ENCODE results near the gene APOL5.

The APOL5 gene

DNA sequence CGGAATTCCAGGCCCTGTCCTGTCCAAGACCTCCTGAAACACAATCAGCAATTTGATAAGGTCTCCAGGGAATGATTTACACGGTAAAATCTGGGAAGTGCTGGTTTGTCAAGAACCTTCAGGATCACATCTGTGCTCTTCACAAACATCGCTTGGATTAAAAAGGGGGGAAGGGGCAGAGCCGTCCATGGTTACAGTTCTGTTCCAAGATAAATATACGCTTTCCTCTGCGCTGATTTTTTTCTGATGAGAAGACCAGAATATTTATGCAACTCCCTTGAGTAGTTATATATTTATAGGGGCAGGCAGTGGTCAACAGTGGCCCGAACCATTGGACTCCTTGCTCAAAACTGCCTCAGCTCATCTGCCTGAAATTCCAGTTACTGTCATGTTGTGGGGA lies 9.2 kb upstream of the APOL5 start:
- in situ Hi-C loops (cut with HindIII; ENCODE audit: low sequenced_read_pairs), result no loop called here

DNA sequence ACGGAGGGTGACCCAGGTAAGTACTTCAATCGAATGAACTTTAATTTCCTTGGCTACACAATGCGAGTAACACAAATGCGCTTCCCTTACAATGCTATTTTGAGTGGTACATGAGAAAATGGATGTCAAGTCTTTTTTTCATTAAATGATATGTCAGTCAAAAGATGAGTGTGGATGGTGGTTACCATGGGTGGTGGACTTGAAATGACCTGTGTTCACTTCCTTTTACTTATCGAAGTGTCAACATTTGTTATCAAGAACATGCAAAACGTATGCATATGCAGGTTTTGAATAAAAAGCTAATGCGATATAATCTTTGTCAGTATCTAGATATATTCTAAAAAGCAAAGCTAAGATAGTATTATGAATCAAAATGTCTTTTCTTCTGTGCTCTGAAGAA lies 8.8 kb upstream of the APOL5 start:
- in situ Hi-C loops (cut with HindIII; ENCODE audit: low sequenced_read_pairs), result no loop called here

DNA sequence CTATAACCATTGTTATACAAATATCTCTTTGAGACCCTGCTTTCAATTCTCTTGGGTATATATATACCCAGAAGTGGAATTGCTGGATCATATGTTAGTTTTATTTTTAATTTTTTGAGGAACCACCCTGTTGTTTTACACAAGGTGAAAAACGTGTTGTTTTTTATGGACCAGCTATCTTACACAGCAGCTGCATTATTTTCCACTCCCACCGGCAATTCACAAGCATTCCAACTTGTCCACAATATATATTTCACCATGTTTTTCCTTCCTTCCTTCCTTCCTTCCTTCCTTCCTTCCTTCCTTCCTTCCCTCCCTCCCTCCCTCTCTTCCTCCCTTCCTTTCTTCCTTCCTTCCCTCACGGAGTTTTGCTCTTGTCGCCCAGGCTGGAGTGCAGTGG lies 6.3 kb upstream of the APOL5 start:
- in situ Hi-C loops (cut with HindIII; ENCODE audit: low sequenced_read_pairs), result no loop called here

DNA sequence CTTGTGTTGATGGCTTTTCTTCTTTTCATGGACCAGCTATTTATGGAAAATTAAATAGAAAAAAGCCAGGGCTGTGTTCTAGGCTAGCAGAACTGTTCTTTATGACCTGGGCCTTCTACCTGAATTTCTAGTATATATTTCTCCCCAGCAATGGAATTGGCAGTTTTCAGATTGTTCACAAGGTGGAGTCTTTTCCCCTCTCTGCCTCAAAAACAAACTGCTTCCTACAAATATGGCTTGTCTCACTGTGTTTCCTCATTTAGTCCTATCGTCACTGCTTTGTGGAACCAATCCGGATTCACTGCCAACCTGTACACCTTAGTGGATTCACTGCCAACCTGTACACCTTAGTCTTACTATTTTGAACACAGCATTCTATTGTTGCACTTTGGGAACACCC lies 5.0 kb upstream of the APOL5 start:
- in situ Hi-C loops (cut with HindIII; ENCODE audit: low sequenced_read_pairs), result no loop called here

DNA sequence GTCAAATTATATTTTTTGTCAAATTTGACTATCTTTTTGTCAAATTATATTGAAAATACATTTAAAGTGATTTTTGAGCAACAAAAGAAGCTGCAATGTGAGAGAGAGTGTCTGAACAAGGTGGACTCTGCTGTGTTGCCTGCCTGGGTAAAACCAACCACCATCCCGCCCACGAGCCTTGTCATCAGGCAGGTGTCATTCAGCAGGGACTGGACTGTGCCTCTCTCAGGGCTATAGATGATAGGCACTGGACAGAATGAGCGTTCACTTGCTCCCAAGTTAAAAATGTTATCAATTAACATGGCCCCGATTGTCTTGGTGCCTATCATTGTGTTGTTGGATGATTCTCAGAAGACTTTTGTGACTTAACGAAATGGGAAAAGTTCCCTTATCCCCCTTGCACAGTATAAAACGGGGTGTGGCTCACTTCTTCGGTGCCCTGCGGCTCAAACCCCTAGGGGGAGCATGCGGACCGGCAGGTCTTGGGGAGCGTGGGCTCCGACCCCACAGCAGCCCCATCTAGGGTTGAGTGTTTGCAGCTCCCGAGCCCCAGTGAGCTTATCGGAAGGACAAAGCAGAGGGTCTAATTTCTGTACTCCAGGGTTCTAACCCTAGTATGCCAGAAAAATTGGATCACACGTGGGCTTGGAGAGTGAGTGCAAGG lies 1.7 kb downstream of the APOL5 start:
- in situ Hi-C loops (cut with HindIII; ENCODE audit: low sequenced_read_pairs), result no loop called here

DNA sequence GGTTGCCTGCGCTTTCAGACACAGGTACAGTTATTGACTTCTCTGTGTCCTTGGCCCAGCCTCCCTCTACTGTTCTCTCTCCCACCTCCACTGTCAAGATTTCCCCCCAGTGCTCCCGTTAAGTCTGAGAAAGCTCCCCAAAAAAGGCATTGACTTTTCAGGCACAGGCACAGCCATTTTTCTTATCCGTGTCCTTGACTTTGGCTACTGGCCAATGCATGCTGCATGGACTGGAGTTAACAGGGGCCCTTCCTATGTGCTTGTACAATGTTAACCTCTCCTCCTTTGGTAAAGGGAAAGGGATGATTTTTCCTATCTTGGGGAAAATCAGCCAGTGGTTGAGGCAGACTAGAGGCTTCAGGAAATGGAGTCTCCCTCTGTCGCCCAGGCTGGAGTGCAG lies 4.3 kb downstream of the APOL5 start:
- in situ Hi-C loops (cut with HindIII; ENCODE audit: low sequenced_read_pairs), result loop anchor here (5.0 kb wide), 1 partner anchor 35 kb away; no protein-coding TSS in a partner anchor

DNA sequence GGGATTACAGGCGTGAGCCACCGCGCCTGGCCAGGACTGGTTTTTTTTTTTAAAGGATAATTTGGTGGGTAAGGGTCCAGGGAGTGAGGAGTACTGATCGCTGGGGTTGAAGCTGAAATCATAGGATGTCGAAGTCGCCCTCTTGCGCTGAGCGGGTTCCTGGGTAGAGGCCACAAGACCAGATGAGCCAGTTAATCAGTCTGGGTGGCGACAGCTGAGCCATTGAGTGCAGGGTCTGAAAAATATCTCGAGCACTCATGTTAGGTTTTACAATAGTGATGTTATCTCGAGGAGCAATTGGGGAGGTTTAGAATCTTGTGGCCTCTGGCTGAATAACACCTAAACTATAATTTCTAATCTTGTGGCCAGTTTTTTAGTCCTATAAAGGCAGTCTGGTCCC lies 7.8 kb downstream of the APOL5 start:
- in situ Hi-C loops (cut with HindIII; ENCODE audit: low sequenced_read_pairs), result no loop called here

DNA sequence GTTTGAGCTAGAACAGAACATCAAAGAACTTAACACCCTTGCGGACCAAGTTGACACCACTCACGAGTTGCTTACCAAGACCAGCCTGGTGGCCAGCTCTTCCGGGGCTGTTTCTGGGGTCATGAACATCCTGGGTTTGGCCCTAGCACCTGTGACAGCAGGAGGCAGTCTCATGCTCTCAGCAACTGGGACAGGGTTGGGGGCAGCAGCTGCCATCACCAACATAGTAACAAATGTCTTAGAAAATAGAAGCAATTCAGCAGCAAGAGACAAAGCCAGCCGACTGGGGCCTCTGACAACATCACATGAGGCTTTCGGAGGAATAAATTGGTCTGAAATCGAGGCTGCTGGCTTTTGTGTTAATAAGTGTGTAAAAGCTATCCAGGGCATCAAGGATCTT lies 8.7 kb downstream of the APOL5 start:
- in situ Hi-C loops (cut with HindIII; ENCODE audit: low sequenced_read_pairs), result no loop called here

DNA sequence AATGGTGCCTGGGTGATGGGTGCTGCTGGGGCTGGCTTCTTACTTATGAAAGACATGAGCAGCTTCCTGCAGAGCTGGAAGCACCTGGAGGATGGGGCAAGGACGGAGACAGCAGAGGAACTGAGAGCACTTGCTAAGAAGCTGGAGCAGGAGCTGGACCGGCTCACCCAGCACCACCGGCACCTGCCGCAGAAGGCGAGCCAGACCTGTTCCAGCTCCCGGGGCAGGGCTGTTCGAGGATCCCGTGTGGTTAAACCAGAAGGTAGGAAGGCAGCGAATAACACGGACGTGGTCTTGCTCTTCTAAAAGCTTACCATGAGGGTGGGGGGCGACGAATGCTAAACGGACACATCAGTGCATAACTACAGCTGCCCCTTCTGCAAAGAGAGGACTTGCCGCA lies 9.3 kb downstream of the APOL5 start:
- in situ Hi-C loops (cut with HindIII; ENCODE audit: low sequenced_read_pairs), result no loop called here

DNA sequence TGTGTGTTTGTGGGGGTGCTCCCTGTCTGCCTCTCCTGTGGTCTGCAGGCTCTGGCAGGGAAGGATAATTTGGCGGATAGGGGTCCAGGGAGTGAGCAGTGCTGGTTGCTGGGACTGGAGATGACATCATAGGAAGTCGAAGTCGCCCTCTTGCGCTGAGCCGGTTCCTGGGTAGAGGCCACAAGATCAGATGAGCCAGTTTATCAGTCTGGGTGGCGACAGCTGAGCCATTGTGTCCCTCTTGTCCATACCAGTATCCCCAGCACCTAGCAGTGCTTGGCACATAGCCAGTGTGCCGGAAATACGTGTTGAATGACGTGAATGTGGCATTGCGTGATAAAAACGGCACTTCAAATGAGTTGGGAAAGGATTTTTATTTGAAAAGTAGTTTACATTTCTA lies 9.8 kb downstream of the APOL5 start:
- in situ Hi-C loops (cut with HindIII; ENCODE audit: low sequenced_read_pairs), result no loop called here

DNA sequence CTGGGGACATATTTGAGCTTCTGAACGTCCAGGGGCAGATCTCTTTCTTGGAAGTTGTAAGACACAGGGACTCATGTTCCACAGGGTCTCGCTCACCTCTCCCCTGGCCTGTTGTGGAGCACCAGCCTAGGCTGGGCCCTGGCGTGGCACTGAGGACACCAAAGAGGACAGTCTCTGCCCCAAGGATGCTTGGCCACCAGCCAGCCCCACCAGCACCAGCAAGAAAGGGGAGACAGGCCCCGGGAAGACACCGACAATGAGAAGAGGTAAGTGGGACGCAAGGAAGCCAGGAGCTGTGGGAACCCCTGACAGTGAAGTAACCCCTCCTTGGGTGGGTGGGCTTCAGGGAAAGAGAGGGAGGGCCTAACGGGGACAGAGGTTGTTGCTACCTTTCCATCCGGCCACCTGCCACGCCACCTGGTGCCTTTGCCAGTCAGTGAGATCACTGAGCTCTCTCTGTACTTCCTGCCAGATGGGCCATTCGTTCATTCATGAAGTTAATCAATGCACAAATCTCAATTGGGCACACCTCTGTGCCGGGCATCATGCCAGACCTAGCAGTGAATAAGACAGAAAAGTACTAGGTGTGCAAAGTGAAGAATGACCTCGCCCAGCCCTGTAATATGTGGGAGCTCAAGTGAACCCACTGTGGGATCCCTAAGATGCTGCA lies 11.1 kb downstream of the APOL5 start:
- in situ Hi-C loops (cut with HindIII; ENCODE audit: low sequenced_read_pairs), result no loop called here

DNA sequence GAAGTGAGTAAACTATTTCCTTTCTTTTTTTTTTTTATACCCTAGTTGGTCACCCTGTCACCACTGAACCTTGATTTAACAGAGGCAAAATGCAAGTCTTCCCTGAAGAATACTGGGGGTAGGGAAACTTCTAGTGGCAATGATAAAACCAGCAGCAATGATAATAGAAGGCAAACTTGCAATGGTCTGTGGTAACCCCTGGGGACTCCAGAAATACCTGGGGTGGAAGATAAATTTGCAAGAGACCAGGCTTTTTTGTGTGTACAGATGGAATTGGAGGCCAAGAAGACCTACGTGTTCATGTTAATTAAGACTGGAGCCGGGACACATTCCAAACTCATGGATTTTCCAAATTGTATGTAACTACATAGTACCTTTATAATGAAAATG lies 11.6 kb downstream of the APOL5 start:
- in situ Hi-C loops (cut with HindIII; ENCODE audit: low sequenced_read_pairs), result no loop called here

DNA sequence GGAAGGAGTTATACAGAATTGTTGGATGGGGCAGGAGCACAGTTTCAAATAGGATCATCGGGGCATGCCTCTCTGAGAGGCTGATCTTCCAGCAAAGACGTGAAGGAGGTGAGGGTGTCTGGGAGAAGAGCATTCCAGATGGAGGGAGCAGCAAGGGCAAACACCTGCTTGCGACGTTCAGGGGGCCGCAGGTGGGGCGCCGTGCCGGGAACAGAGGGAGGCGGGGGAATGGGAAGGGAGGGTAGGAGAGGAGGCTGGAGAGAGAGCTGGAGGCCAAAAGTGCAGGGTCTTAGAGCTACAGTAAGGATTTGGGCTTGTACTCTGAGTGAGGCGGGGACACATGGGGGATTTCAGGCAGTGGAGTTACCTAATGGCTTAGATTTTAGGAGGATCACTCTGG lies 13.6 kb downstream of the APOL5 start:
- in situ Hi-C loops (cut with HindIII; ENCODE audit: low sequenced_read_pairs), result no loop called here

DNA sequence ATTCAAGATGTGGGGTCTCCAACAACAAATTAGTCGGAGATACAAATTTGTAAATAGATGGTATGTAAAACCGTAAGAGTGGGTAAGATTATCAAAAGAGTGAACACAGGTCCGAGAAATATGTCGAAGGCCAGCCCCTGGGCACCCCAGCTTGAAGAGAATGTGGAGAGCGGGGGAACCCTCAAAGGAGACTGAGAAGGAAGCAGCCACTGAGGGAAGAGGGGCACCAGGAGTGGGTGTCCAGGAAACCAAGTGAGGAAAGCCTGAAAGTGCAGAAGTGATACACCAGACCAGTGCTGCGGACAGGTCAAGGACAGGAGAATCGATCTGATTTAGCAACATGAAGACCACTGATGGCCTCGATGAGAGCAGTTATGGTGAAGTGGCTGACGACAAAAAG lies 14.4 kb downstream of the APOL5 start:
- in situ Hi-C loops (cut with HindIII; ENCODE audit: low sequenced_read_pairs), result no loop called here

DNA sequence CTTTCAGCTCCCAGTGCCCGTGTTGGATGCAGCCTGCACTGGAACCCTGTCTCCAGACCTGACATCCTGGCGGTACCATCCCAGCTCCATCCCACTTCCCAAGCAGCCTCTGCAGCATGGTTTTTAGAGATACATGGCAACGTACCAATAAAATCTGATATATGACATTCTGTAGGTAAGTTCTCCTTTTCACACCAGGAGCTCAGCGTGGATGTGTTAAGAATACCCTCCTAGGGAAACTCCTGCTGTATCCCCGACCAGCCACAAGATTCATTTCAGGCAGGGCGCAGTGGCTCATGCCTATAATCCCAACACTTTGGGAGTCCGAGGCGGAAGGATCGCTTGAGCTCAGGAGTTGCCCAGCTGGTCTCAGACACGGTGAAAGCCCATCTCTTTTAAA lies 15.4 kb downstream of the APOL5 start:
- in situ Hi-C loops (cut with HindIII; ENCODE audit: low sequenced_read_pairs), result no loop called here

DNA sequence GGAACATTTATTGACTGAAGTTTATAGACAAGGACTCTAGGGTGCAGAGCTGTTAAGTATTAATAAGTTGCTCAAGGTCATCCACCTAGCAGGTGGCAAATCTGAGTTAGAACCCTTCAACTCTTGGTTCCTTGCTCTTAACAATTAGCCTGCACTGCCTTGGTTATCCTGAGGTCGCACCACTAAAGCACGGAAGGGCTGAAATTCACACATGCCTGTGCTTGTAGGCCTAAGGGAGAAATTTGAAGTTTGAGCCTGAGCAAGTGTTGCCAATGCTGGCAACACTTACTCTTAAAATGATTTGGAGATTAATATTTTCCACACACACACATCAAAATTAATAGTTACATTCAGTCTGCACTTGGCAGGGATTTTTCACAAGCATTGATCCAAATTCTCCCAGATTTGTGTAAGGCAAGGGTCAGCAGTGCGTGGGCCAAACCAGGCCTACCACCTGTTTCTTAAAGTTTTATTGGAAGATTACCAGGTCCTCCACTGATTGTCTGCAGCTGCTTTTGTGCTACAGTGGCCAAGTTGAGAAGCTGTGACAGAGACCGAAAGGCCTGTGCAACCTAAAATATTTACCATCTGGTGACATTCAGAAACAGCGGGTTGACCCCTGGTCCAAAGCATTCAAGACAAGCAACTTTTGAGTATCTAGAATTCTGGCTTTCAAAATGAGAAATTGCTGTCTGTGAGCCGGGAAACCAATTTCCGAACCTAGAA lies 16.3 kb downstream of the APOL5 start:
- in situ Hi-C loops (cut with HindIII; ENCODE audit: low sequenced_read_pairs), result no loop called here

DNA sequence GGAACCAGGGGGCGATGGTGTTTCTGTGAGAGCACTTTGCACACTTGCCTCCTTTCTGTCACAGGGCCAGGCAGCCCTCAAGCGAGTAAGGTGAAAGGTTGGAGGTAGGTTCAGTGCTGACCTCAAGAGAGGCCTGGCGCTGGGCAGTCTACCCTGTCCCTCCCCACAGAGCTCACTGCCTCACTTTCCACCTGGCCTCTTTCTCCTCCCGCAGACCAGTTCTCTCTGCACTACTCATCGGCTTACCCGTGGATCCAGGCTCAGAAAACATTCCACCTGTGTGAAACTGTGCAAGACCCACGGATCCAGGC lies 16.8 kb downstream of the APOL5 start:
- in situ Hi-C loops (cut with HindIII; ENCODE audit: low sequenced_read_pairs), result no loop called here

DNA sequence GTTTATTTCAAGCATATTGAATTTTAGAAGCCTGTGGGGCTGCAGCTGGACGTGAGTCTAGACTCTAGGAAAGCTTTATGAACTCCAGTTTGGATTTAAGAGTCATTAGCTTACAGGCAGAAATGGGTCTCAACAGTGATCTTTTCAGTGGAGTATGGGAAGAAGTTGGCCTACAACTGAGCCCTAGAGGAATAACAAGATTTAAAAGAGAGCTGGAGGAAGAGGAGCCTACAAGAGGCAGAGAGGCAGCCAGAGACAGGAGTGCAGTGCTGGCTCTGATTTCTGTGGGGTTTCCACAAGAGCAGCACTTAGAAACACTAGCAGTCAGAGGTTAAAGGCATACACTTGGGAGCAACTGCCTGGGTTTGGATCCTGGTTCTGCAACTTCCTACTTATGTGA lies 17.9 kb downstream of the APOL5 start:
- in situ Hi-C loops (cut with HindIII; ENCODE audit: low sequenced_read_pairs), result loop anchor here (5.0 kb wide), 1 partner anchor 53 kb away; no protein-coding TSS in a partner anchor

DNA sequence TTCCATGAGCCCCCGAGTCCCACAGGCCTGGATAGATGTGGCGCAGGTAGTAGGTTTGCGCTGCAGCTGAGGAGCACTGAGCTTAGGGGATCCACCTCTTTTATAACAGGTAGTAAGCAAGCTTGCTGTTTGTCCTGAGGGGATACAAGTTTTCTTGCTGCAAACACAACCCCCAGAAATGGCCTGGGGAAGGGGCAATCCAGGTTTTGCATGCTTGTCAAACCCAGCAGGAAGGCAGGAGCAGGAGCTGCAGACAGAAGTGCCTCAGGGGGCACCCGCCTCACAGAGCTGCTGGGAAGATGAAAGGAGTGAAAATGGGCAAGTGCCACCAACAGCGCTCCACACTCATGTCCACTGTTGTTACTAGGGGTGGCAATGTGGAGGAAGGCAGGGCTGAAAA lies 18.5 kb downstream of the APOL5 start:
- in situ Hi-C loops (cut with HindIII; ENCODE audit: low sequenced_read_pairs), result loop anchor here (5.0 kb wide), 1 partner anchor 54 kb away; no protein-coding TSS in a partner anchor

DNA sequence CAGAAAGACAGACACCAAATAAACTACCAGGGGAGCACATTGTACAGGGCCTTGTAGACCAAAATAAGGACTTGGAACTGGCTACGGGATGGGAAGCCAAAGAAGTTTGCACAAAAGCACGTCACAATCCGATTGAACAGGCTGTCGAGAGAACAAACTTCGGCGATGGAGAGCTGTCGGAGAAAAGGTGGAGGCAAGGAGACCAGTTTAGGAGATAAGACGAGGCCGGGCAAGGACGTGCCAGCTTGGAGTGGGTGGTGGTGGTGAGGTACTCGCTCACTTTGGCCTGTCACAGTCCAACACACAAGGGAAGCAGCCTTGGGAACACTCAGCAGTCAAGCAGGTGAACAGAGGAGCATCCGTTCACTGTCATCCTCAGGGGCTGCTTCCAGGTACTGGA lies 19.0 kb downstream of the APOL5 start:
- in situ Hi-C loops (cut with HindIII; ENCODE audit: low sequenced_read_pairs), result loop anchor here (5.0 kb wide), 1 partner anchor 54 kb away; no protein-coding TSS in a partner anchor

DNA sequence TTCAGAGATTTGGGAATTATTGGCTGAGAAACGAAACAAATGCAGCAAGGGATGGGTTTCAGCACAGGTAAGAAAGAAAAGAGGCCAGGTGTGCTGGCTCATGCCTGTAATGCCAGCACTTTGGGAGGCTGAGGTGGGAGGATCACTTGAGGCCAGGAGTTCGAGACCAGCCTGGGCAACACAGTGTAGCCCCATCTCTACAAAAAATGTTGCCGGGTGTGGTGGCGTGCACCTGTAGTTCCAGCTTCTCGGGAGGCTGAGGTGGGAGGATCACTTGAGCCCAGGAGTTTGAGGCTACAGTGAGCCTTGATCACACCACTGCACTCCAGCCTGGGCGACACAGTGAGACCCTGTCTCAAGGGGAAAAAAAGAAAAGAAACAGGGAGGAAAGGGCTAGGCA lies 20.2 kb downstream of the APOL5 start:
- in situ Hi-C loops (cut with HindIII; ENCODE audit: low sequenced_read_pairs), result loop anchor here (5.0 kb wide), 1 partner anchor 56 kb away; no protein-coding TSS in a partner anchor

All from endothelial cell of hepatic sinusoid (primary cell).